ENCODE measurements around the gene ALOX5AP.

DNA sequence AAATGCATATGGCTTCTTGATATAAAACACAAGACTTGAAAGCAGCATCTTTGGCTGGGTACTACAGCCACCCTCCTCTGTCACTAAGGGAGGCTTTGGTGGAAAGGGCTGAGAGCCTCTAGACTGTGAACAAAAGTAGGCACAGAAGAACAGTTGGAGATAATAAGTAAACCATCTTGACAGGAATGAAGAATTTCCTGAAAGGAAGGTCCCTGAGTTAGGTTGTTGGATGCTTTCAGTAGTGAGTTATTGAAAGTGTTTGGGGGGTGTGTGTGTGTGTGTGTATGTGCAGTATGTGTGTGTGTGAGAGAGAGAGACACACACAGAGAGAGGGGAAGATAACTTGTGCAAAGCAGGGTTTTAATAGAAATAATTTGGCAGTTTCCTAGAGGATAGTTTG lies 38.2 kb downstream of the ALOX5AP start:
- TF ChIP-seq, protein P1, sequence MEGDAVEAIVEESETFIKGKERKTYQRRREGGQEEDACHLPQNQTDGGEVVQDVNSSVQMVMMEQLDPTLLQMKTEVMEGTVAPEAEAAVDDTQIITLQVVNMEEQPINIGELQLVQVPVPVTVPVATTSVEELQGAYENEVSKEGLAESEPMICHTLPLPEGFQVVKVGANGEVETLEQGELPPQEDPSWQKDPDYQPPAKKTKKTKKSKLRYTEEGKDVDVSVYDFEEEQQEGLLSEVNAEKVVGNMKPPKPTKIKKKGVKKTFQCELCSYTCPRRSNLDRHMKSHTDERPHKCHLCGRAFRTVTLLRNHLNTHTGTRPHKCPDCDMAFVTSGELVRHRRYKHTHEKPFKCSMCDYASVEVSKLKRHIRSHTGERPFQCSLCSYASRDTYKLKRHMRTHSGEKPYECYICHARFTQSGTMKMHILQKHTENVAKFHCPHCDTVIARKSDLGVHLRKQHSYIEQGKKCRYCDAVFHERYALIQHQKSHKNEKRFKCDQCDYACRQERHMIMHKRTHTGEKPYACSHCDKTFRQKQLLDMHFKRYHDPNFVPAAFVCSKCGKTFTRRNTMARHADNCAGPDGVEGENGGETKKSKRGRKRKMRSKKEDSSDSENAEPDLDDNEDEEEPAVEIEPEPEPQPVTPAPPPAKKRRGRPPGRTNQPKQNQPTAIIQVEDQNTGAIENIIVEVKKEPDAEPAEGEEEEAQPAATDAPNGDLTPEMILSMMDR (IDR thresholded peaks at IDR 0.05), result no peak
- no peak for TF ChIP-seq ZNF416 (CRISPR knock-in tag; IDR thresholded peaks at IDR 0.05)
- TF ChIP-seq JUN (CRISPR knock-in tag; IDR thresholded peaks at IDR 0.05), result no peak
- TF ChIP-seq ZBTB21 (CRISPR knock-in tag; IDR thresholded peaks at IDR 0.05; ENCODE audit: borderline replicate concordance), result no peak
- no peak for TF ChIP-seq TEAD1 (CRISPR knock-in tag; IDR thresholded peaks at IDR 0.05)
- TF ChIP-seq IRF2 (CRISPR knock-in tag; IDR thresholded peaks at IDR 0.05; ENCODE audit: borderline replicate concordance, low read depth), result no peak
- TF ChIP-seq TCF7 (CRISPR knock-in tag; IDR thresholded peaks at IDR 0.05; ENCODE audit: low read depth), result no peak
- TF ChIP-seq, protein P2, sequence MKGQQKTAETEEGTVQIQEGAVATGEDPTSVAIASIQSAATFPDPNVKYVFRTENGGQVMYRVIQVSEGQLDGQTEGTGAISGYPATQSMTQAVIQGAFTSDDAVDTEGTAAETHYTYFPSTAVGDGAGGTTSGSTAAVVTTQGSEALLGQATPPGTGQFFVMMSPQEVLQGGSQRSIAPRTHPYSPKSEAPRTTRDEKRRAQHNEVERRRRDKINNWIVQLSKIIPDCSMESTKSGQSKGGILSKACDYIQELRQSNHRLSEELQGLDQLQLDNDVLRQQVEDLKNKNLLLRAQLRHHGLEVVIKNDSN (CRISPR knock-in tag; IDR thresholded peaks at IDR 0.05), result no peak
- TF ChIP-seq, protein P3, sequence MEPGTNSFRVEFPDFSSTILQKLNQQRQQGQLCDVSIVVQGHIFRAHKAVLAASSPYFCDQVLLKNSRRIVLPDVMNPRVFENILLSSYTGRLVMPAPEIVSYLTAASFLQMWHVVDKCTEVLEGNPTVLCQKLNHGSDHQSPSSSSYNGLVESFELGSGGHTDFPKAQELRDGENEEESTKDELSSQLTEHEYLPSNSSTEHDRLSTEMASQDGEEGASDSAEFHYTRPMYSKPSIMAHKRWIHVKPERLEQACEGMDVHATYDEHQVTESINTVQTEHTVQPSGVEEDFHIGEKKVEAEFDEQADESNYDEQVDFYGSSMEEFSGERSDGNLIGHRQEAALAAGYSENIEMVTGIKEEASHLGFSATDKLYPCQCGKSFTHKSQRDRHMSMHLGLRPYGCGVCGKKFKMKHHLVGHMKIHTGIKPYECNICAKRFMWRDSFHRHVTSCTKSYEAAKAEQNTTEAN (CRISPR knock-in tag; IDR thresholded peaks at IDR 0.05), result no peak
- no peak for TF ChIP-seq ESRRA (CRISPR knock-in tag; IDR thresholded peaks at IDR 0.05; ENCODE audit: borderline replicate concordance)
